Mammary epithelial cell (primary cell): ENCODE results near the gene TSPAN9.

ENCODE experiments used
- CTCF ChIP-seq, 2 donors: IDR thresholded peaks in 1 of 2; conservative IDR thresholded peaks in 1 of 2; 2 replicates each; pipeline ENCODE4 v1.5.1; 2011 to 2012; ENCODE audit warnings: inconsistent platforms in 2 of 2, low read length in 2 of 2, mild to moderate bottlenecking in 2 of 2, control low read depth in 1 of 2, low read depth in 1 of 2; ENCODE audit not compliant: insufficient read depth in 1 of 2; ENCODE audit errors: extremely low read depth in 1 of 2
- EZH2 ChIP-seq: IDR thresholded peaks from 2 replicates; pipeline ENCODE4 v1.6.1; 2012; ENCODE audit warnings: low read length, inconsistent platforms, borderline replicate concordance

DNA sequence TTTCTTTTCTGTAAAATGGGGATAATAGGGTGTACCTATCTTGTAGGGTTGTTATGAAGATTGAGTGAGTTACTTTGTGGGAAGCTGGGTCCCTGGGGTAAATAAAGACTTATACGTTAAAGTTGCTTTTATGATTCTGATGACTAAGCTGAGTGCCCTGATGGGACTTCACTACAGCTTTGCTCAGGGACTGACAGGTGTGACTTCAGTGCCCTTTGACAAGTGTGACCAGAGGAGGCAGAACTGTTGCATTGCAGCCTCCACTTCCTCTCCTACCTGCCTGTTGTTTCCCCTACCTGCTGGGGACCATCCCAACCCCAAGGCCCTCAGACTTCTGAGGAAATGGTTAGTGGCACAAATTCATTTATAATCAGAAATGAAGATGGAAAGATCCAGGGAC, 119.3 kb downstream of the TSPAN9 start:
- TF ChIP-seq CTCF (conservative IDR thresholded peaks at IDR 0.05 in 1 of 2, IDR thresholded peaks at IDR 0.05 in 1 of 2; ENCODE audit: extremely low read depth in 1 of 2, insufficient read depth in 1 of 2, low read depth in 1 of 2, low read length in 2 of 2) (no peak), EZH2 (no peak)
